ENCODE results near the gene VPS13A.

- TF ChIP-seq NR3C1 (CRISPR knock-in tag; IDR thresholded peaks at IDR 0.05) (no peak), ZNF121 (CRISPR knock-in tag; conservative IDR thresholded peaks at IDR 0.05) (no peak), CTCF (IDR thresholded peaks at IDR 0.05 in 2 of 3, conservative IDR thresholded peaks at IDR 0.05 in 1 of 3; ENCODE audit: insufficient read depth in 2 of 3, low read depth in 1 of 3, low read length in 3 of 3) (no peak), PHB (CRISPR knock-in tag; IDR thresholded peaks at IDR 0.05) (no peak)
- TF ChIP-seq, protein P1, sequence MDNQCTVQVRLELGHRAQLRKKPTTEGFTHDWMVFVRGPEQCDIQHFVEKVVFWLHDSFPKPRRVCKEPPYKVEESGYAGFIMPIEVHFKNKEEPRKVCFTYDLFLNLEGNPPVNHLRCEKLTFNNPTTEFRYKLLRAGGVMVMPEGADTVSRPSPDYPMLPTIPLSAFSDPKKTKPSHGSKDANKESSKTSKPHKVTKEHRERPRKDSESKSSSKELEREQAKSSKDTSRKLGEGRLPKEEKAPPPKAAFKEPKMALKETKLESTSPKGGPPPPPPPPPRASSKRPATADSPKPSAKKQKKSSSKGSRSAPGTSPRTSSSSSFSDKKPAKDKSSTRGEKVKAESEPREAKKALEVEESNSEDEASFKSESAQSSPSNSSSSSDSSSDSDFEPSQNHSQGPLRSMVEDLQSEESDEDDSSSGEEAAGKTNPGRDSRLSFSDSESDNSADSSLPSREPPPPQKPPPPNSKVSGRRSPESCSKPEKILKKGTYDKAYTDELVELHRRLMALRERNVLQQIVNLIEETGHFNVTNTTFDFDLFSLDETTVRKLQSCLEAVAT (IDR thresholded peaks at IDR 0.05), result no peak
Measured at GRCh38 chr9:77128125-77128789, 49.1 kb upstream of the VPS13A start.

Data from K562 (cell line).